Activated T-helper 1 cell treated with anti-CD3 and anti-CD28 coated beads, Interleukin-12 subunit alpha, Interleukin-12 subunit beta, Interleukin-2, Interleukin-4 antibody, amounts not matched to agents 30 ng/mL and 10 ng/mL and 1 ng/mL, durations not matched to agents 14 hours and 24 hours and 36 hours (primary cell): ENCODE data around the gene RALB. TPM values are rescaled to one million over a fixed set of nuclear protein-coding genes. Genes with fewer than 3 reads are reported as not detected.

Source experiments
- DNase-seq: peaks from one replicate; pipeline ENCODE4 v3.0.0; 2021; ENCODE audit warnings: low spot score
- H3K27ac Mint-ChIP-seq: one replicate; pipeline ENCODE4 v1.8.0; 2021; ENCODE audit warnings: mild to moderate bottlenecking, mixed read lengths
- H3K27me3 Mint-ChIP-seq: one replicate; pipeline ENCODE4 v1.8.0; 2022; ENCODE audit warnings: mild to moderate bottlenecking, moderate library complexity, mixed read lengths; ENCODE audit not compliant: insufficient read depth
- H3K36me3 Mint-ChIP-seq: one replicate; pipeline ENCODE4 v1.8.0; 2021; ENCODE audit warnings: low read depth, mixed read lengths
- H3K4me1 Mint-ChIP-seq: one replicate; pipeline ENCODE4 v1.8.0; 2021; ENCODE audit warnings: low read depth, mixed read lengths
- H3K4me3 Mint-ChIP-seq: one replicate; pipeline ENCODE4 v1.8.0; 2021; ENCODE audit warnings: mild to moderate bottlenecking, moderate library complexity, mixed read lengths
- H3K9me3 Mint-ChIP-seq: one replicate; pipeline ENCODE4 v1.8.0; 2021; ENCODE audit warnings: mixed read lengths
- intact Hi-C: fragments of 100-400 bp; cut with micrococcal nuclease; formaldehyde crosslinking; loops from one replicate; pipeline ENCODE4 v1.15.1; 2024
- total RNA-seq: library from RNA; stranded (reverse); gene quantifications from 2 replicates; pipeline ENCODE4 v1.2.3, GENCODE V29; 2022

Gene RALB
- total RNA-seq, 1 donor from 2014 or later = 79.7 TPM

DNA sequence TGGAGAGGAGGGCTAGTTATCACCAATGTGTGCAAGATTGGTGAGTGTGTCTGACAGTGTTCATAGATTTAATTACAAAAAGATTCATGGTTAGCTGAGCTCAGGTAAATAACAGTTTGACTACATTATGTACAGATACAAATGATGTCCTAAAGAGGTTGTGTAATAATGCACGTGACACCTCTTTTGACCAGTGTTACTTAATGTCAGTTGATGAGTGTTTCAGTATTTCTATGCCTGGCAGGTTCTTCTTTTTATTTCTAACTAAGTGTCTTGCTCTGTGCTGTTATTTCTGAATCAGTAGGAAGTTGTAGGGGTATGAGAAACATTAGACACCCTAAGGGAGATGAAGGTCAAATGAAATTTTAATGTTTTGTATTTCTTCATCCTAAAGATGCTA lies 85.4 kb downstream of the RALB start:
- Mint-ChIP-seq H3K27me3 (peaks cover 52% of the 10 kb centered on the region), H3K4me3 (no peak overlapping the region), H3K36me3 (no peaks in the 10 kb centered on the region), H3K9me3 (no peaks in the 10 kb centered on the region), H3K27ac (no peak overlapping the region), H3K4me1 (peaks cover 4% of the 10 kb centered on the region)
- DNase-seq = no peak
- intact Hi-C loops = no loop called here

DNA sequence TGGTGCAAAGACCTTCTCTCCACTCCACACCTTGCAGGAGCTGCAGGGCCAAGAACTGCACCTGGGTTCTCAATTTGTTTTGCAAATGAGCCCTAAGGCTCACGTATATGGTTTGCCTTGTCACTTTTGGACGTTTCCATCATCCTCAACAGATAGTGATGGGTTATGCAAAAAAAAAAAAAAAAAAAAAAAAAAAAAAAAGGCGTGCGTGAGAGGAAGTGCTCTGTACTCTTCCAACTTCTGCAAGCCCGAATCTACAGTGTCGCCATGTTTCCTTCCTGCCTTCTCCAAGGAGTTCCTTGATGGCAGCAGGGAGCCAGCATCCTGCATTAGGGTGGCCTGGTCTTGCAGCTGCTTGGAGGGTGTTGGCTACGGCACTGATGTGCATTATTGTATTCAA lies 89.3 kb downstream of the RALB start:
- peaks cover 9% of the 10 kb centered on the region for H3K4me1 Mint-ChIP-seq
- H3K4me3 Mint-ChIP-seq = no peak overlapping the region
- no peaks in the 10 kb centered on the region for H3K9me3 Mint-ChIP-seq
- H3K36me3 Mint-ChIP-seq = no peaks in the 10 kb centered on the region
- no peak for DNase-seq
- H3K27ac Mint-ChIP-seq = no peak overlapping the region
- intact Hi-C loops = loop anchor here (5.0 to 10.0 kb wide), 3 partner anchors 180 to 1487 kb away; partner anchors contain the start of gene EPB41L5
- peaks cover 52% of the 10 kb centered on the region for H3K27me3 Mint-ChIP-seq

DNA sequence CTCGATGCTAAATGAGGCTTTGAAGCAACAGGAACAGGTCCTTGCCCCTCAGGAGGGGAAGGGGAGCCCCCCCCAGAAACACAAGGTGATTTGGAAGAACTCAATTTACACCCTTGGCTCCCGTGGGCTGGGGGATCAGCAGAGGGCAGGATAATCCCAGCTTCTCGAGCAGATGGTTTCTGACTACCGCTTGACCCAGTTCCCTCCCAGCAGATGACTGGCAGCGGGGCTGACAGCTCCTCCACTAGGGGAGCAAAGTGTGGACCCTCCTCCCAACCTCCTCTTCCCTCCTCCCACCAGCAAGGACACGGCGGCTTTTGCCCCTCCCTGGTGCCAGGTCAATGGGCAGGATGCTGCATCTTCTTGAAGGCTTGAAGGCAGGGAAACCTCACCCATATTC lies 89.8 kb downstream of the RALB start:
- Mint-ChIP-seq H3K4me3 (no peak overlapping the region), H3K27ac (no peak overlapping the region), H3K27me3 (peaks cover 57% of the 10 kb centered on the region), H3K9me3 (no peaks in the 10 kb centered on the region), H3K36me3 (no peaks in the 10 kb centered on the region), H3K4me1 (peaks cover 13% of the 10 kb centered on the region)
- intact Hi-C loops = loop anchor here (5.0 to 10.0 kb wide), 3 partner anchors 180 to 1488 kb away; partner anchors contain the start of gene EPB41L5
- DNase-seq = no peak

DNA sequence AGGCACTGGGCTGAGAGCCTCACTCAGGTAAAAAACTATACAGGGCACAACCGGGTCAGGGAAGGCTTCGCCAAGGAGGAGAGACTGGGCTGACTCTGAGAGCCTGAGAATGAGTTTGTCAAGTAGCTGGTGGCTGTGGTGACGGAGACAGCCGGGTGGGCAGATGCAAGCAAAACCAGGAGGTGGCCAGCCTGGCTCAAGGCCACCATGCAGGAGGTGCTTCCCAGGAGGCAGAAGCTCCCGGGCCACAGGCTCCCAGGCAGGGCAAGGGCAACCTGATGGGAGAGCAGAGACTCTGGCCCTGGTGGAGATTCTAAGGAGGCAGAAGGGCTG lies 90.4 kb downstream of the RALB start:
- intact Hi-C loops = loop anchor here (1.0 to 10.0 kb wide), 6 partner anchors 94 to 1488 kb away; partner anchors contain the start of gene EPB41L5
- Mint-ChIP-seq H3K27me3 (peaks cover 61% of the 10 kb centered on the region), H3K9me3 (no peaks in the 10 kb centered on the region), H3K4me3 (peak overlapping the region; percentile 58), H3K36me3 (no peaks in the 10 kb centered on the region), H3K4me1 (peaks cover 13% of the 10 kb centered on the region), H3K27ac (no peak overlapping the region)
- no peak for DNase-seq

DNA sequence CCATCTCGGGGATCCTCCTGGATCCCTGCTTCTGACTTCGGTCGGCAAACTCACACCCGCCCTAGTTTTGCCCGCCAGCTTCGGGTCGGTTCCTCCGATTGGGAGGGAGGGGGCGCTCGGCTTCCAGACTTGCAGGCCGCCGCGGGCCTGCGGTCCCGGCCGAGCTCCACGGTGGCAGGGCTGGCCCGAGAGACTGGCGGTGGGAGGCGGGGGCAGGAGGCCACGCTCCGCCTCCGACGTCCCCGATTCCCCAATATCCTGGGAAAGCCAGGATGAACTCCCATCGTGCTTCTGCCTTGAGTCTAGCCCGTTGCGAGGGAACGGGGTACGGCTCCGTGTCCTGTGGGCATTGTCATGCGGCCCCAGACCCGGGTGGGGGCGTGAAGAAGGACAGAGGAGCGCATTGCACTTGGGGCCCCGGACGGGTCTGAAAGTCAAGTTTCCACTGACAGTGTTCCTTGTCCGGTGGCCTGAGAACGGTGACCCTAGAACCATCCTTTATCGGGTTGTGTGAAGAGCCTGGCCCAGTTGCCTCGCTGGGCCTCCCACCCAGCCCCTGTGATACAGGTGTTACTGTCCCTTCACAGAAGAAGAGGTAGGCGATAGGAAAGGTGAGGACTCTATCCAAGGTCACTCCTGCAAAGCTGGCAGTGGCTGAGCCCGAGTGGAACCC lies 90.9 kb downstream of the RALB start:
- DNase-seq = peak; percentile 40
- intact Hi-C loops = loop anchor here (1.0 to 10.0 kb wide), 6 partner anchors 94 to 1489 kb away; partner anchors contain the start of gene EPB41L5
- H3K27me3 Mint-ChIP-seq = peaks cover 61% of the 10 kb centered on the region
- H3K36me3 Mint-ChIP-seq = no peaks in the 10 kb centered on the region
- peak overlapping the region; percentile 33 for H3K4me3 Mint-ChIP-seq
- peaks cover 13% of the 10 kb centered on the region for H3K4me1 Mint-ChIP-seq
- no peak overlapping the region for H3K27ac Mint-ChIP-seq
- H3K9me3 Mint-ChIP-seq = no peaks in the 10 kb centered on the region

Other genes starting within 250 kb of the RALB start
- gene EPB41L5, start 239.8 kb upstream of the RALB start, total RNA-seq = 1.2 TPM in 2 replicates
- 47.9 and 48.6 TPM in 2 replicates for gene TMEM185B, start 29.5 kb upstream of the RALB start, total RNA-seq
- gene INHBB, start 93.3 kb downstream of the RALB start, total RNA-seq = not detected in 2 replicates